H7 (cell line): ENCODE measurements around the gene MAP3K7CL. TPM values are rescaled to one million over a fixed set of nuclear protein-coding genes. Genes with fewer than 3 reads are reported as not detected.
A peak's percentile ranks its signal among the peaks of the same experiment; 100 is the strongest.

Experiments
- DNase-seq: peaks from one replicate; pipeline ENCODE4 v3.0.0; 2012
- H3K27me3 ChIP-seq: 2 replicates; pipeline ENCODE4 v1.6.0; 2011; ENCODE audit warnings: mild to moderate bottlenecking, low read length; ENCODE audit not compliant: control insufficient read depth, insufficient read depth
- H3K36me3 ChIP-seq: replicated peaks from 2 replicates; pipeline ENCODE4 v1.5.1; 2011; ENCODE audit warnings: low read length; ENCODE audit not compliant: control insufficient read depth, insufficient read depth
- H3K4me3 ChIP-seq: 2 replicates; pipeline ENCODE4 v1.5.1; 2011; ENCODE audit warnings: low read depth, mild to moderate bottlenecking, control low read depth, low read length, moderate library complexity; ENCODE audit not compliant: insufficient read depth
- total RNA-seq: library from RNA; depleted of rRNA; stranded (reverse); fragments of >200 nt; shearing (Covaris generic); gene quantifications from 2 replicates; pipeline ENCODE4 v1.2.3, GENCODE V29; 2014

Gene MAP3K7CL
- total RNA-seq, 1 experiment from 2014 or later: not detected

DNA sequence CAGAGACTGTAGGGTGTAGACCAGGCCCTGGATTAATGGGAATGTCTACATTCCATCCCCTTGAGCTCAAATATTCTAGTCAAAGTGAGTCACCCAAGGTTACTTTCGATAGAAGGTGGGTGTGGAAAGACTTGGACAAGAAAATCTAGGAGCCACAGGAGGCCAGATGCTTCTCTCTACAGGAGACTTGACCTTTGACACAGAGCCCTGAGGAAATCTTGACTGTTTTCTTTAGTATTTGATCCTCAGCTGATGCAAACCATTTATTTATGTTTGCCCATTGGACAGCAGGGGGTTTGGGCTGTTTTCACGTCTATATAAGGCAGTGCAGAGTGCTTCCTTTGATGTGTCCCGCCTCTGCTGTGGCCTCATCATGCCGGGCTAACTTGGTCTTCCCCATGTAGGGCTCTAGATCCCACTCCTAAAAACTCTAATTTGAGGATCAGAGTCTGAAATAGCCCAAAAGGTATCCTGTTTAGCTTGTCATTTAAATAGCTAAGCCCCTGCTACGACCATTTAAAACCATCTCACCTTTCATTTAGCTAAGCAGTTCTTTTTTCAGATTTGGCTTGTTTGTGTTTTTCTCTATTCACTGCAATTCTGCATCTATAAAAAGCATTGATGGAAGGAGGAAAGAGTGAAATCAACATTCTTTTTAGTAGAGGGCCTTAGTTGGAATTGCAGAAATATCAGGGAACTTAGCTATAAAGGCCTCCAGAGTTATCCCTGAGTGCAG is 15.5 kb upstream of the MAP3K7CL start:
- Histone ChIP-seq H3K36me3 (no peaks in the 10 kb centered on the region), H3K27me3 (no peaks in the 10 kb centered on the region), H3K4me3 (no peak overlapping the region)
- DNase-seq: peak; percentile 22

DNA sequence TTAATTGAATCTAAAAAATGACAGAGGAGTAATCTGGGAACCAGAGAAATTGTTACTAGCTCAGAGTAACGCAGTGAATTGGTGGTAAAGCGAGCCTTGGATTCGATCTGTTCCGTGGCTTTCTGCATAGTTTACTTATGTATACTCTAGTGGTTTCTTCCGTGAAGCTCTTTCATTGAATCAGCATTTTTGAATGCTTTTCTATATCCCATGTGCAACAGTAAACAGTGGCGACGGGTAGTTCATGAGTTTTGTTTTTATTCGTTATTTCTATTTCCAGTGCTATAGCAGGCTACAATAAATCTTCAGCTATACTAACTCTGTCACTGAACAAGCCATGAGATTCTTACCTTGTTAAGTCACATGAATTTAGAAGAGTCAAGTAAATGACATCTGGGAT is 14.5 kb upstream of the MAP3K7CL start:
- Histone ChIP-seq H3K4me3 (no peak overlapping the region), H3K27me3 (no peaks in the 10 kb centered on the region), H3K36me3 (no peaks in the 10 kb centered on the region)
- no peak for DNase-seq

DNA sequence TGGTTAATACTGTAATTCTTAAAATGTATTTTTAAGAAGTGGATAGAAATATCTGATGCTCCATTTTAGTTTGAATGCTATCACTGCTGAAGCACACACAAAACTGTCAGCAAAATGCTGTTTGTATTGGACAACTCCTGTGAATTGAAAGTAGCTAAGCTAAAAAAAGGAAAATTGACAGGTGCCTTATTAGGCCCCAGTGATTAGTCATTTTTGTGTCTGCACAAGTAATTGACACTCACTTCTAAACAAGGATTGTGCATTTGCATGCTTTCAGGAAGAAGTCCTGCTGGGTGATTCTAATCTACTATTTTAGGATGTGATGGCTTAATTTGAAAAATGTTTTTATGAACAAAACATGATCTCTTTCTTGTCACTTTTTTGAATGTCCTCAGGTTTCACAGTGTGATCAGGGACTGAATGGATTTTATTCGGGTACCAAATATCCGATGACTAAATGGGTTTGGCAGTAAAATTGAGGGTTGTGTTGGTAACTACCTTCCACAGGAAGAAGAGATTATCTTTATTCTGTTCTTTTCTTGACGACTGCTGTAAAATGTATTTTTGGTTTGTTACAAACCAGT is 13.0 kb upstream of the MAP3K7CL start:
- DNase-seq: no peak
- Histone ChIP-seq H3K4me3 (no peak overlapping the region), H3K36me3 (no peaks in the 10 kb centered on the region), H3K27me3 (no peaks in the 10 kb centered on the region)

DNA sequence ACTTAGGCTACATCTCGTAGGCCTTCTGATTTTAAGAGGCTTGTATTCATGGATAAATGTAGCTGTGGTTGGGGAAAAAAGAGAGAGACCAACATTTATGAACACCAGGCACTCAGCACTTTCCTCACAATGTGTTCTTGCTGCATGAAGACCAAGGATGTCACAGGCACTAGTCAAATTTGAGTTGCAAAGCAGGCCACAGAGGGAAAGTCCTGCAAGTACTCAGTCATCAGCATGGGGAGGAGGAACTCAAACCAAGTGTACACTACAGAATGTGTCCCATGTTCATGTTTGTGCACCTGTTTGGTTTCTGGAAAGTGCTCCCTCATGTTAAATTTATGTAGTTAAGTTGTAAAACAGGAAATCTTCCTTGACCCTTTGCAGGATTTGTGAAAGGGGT is 8.7 kb upstream of the MAP3K7CL start:
- no peak for DNase-seq
- no peak overlapping the region for H3K4me3 ChIP-seq
- no peaks in the 10 kb centered on the region for H3K36me3 ChIP-seq
- H3K27me3 ChIP-seq: no peaks in the 10 kb centered on the region

DNA sequence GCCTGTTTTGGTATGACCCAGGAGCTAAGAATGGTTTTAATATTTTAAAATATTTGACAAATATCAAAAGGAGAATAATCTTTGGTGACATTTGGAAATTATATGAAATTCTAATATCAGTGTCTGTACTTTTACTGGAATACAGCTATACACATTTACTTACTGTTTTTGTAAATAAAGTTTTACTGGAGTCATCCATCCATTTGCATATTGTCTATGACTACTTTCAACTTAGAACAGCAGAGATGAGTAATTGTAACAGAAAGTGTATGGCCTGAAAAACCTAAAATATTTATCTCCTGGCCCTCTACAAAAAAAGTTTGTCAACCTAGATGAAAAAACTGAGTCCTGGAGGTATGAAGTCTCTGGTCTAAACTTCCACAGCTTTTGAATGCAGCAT is 5.8 kb upstream of the MAP3K7CL start:
- DNase-seq: no peak
- Histone ChIP-seq H3K27me3 (no peaks in the 10 kb centered on the region), H3K4me3 (no peak overlapping the region), H3K36me3 (no peaks in the 10 kb centered on the region)

DNA sequence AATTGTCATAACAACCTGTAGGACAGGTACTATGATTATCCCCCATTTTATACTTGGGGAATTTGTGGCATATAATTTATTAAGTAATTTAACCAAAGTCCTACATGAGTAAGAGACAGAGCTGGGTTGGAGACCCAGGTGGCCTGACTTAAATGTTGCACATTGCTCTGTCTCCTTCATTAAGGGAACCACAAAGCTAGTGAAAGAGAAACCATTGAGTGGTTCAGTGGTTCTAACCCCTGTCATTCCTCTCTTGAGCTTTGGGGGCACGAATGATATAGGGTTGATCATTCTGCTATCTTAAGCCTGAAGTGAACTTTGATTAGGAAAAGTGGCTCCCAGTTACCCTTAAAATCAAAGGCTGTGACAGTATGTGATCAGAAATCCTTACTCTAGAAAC is 5.3 kb upstream of the MAP3K7CL start:
- H3K4me3 ChIP-seq: no peak overlapping the region
- H3K36me3 ChIP-seq: no peaks in the 10 kb centered on the region
- DNase-seq: no peak
- no peaks in the 10 kb centered on the region for H3K27me3 ChIP-seq

DNA sequence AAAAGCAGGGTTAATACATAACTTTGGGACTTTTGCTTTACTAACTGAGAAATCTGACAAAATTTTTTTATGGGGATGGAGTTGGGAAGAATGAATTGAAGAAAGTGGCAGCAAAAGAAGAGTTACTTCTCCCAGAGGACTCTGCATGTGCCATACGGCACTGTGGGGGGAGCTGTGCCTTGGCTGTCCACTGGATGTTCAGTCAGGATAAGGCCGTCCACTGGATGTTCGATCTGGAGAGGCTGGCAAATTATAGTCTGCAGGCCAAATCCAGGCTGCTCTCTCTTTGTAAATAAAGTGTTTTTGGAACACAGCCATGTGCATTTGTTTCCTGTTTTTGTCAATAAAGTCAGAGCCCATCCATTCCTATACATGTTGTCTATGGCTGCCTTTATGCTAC is 4.5 kb upstream of the MAP3K7CL start:
- H3K36me3 ChIP-seq: no peaks in the 10 kb centered on the region
- DNase-seq: no peak
- H3K27me3 ChIP-seq: no peaks in the 10 kb centered on the region
- H3K4me3 ChIP-seq: no peak overlapping the region

DNA sequence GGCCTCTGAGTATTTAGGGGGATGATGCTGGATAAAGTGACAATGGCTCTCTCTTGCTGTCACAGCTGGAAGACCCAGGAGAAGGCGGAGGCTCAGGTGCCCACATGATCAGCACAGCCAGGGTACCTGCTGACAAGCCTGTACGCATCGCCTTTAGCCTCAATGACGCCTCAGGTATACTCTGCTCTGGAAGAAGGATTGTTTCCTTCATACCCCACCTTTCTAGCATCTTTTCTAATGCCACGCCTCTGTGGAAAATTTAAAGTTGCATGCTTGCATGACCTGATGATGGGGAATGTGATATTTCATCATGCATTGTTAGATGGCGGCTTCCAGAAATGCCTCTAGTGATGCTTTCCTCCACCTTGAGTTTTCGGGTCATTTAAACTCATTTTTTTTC is 2.8 kb downstream of the MAP3K7CL start:
- DNase-seq: no peak
- Histone ChIP-seq H3K36me3 (no peaks in the 10 kb centered on the region), H3K27me3 (no peaks in the 10 kb centered on the region)

DNA sequence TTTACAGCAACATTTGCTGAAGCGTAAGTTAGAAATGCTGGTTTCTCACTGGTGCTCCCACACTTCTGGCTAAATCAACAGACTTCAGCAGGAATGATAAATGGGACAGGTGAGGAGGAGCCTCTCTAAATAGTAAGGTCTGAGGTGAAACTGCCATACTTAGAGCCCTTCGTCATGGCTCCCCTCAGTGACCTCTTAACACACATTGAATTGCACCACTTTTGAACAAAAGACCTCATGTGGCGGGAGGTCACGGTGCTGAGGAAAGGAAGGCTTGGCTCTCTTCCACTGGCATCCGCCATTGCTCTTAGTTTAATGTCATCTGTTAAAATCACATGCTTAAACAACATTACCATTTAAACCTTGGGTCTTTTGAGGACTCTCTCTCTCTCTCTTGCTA is 3.4 kb downstream of the MAP3K7CL start:
- DNase-seq: peak; percentile 25
- H3K36me3 ChIP-seq: no peaks in the 10 kb centered on the region

More for the DNA sequence above, 2.8 kb downstream of the MAP3K7CL start:
- no peak overlapping the region for H3K4me3 ChIP-seq

DNA sequence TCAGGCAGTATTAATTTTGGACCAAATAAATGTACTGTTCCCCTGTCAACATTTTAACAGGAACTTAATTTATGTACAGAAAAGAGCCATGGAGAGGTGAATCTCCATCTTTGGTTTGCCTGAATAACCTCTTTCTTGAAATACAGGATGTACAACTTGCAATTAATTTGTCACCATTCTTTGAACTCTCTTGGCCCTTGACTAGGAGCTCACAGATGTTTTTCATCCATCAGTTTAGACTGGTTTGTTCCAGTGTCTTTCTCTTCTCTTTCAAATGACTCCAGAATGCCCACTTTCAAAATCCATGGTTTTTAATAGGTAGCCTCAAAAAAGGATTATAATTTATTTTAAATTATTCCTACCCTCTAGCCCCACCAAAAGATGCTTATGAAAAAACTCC is 5.0 kb downstream of the MAP3K7CL start:
- no peak for DNase-seq
- H3K4me3 ChIP-seq: no peak overlapping the region
- no peaks in the 10 kb centered on the region for H3K36me3 ChIP-seq
- H3K27me3 ChIP-seq: no peaks in the 10 kb centered on the region

More for the DNA sequence above, 3.4 kb downstream of the MAP3K7CL start:
- H3K27me3 ChIP-seq: no peaks in the 10 kb centered on the region
- H3K4me3 ChIP-seq: no peak overlapping the region

DNA sequence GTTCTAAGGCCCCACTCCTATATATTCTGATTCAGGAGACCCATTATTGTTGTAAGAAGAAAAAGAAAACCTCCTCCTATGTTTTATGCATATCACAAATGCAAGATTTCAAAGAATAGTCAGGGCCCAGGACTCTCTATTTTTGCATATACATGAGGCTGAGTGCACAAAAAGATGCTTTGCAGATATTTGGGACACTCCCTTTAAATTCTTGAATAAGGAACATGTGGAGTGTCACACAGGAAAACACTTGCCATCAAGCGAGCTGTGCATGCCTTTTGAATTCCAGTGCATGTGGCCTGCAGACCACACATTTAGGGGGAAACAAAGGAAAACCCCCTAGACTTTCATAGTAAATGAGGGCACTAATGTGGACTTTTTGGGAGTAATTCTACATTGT is 5.6 kb downstream of the MAP3K7CL start:
- no peak for DNase-seq
- H3K27me3 ChIP-seq: no peaks in the 10 kb centered on the region
- H3K4me3 ChIP-seq: no peak overlapping the region
- H3K36me3 ChIP-seq: no peaks in the 10 kb centered on the region

DNA sequence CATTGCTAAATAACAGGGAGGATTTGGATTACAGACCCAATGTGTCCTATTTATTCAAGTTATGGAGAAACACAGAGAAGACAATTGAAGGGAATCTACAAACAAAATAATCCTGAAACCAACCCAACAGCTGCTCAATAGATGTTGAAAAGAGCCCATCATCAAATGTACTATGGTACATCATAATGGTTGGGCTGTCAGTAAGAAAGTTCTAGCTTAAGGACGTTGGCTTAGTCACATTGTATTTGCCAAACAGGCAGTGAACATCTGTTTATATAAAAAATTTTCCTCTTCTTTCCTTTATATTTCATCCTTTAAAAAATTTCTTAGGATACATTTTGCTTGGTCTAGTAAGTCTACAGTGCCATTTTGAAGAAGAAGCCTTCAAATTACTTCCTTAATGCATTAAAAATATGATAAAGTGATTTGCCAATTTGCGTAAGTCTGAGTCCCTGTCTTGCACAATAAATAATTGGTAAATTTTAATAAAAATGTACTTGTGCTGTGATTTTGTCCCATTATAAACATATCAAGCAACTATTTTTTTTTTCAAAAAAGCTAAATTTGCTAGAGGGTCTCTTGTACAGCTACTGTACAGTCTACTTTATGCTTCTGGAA is 14.4 kb downstream of the MAP3K7CL start:
- H3K27me3 ChIP-seq: no peaks in the 10 kb centered on the region

DNA sequence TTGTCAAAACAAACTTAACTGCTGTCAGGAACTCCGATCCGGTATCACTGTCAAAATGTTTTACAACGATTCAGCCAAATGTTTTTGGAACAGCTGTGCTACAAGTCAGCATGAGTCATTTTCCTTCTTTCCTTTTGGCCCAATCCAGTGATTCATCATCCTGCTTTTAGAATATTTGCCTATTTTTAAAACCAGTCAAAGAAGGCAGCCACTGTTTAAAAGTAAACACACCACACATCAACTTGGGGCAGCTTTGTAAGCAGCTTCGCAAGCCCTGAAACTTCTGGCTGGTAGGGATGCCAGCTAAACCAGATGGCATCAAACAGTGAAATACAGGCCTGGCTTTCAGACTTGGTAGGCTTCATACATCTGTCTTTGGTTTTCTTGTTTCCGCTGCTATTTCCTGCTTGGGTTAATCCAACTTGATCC is 14.9 kb downstream of the MAP3K7CL start:
- H3K4me3 ChIP-seq: no peak overlapping the region
- no peak for DNase-seq
- H3K27me3 ChIP-seq: no peaks in the 10 kb centered on the region
- H3K36me3 ChIP-seq: no peaks in the 10 kb centered on the region

More for the DNA sequence above, 14.4 kb downstream of the MAP3K7CL start:
- Histone ChIP-seq H3K36me3 (no peaks in the 10 kb centered on the region), H3K4me3 (no peak overlapping the region)
- no peak for DNase-seq

DNA sequence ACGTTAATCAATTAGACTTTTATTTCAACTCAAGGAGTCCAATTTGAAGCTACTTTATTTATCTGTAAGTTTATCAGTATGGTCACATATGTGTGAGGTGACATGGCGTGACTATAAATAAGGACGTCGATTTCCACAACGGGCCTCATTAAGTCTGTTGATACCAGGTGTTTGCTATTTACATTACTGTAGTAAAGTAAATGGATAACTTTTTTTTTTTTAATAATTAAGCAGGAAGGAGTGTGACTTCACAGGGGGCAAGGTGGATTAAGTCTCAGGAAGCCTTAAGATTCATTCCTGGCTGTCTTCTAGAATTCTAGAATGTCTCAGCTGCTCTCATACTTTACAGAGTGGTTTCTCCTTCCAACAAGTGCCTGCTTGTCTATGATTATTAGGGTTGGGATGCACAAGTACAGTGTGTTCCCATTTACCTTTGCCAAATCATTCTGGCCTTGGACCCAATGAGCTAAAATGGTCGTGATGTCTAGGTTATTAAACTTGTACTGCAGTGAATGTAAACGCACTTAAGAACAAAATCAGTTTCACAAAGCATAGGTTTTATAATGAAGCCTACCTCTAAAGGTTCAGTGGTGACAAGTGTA is 15.5 kb downstream of the MAP3K7CL start:
- no peak overlapping the region for H3K4me3 ChIP-seq
- H3K36me3 ChIP-seq: no peaks in the 10 kb centered on the region
- H3K27me3 ChIP-seq: no peaks in the 10 kb centered on the region
- DNase-seq: no peak

DNA sequence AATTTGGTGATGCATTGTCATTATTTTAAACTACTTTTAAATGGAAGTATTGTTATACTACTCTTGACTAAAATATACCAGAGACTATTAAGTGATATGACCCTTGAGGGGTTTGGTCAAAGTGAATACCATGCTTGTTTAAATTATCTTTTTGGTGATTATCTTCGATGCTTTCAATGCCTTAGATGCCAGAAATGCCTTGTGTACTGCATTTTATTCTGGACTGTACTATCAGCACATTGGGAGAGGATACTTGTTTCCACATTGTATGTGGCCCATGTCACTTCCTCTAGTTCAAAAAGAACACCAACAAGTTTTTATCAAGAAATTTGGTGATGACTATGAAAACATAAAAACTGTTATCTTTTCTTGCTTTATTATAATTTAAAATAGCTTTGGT is 16.3 kb downstream of the MAP3K7CL start:
- Histone ChIP-seq H3K36me3 (no peaks in the 10 kb centered on the region), H3K4me3 (no peak overlapping the region), H3K27me3 (no peaks in the 10 kb centered on the region)
- no peak for DNase-seq
